GM13976 (cell line): ENCODE results near the gene FAM110D.

Experiments used
- DNase-seq: peaks from one replicate; pipeline ENCODE4 v3.0.0; 2012; ENCODE audit warnings: low spot score
- CTCF ChIP-seq: IDR thresholded peaks from 2 replicates; pipeline ENCODE4 v1.5.1; 2012; ENCODE audit warnings: borderline replicate concordance, mild to moderate bottlenecking; ENCODE audit not compliant: insufficient read depth; ENCODE audit errors: extremely low read depth, missing control alignments, control extremely low read depth
- in situ Hi-C: fragments of 300-500 bp; cut with MboI; formaldehyde crosslinking; loops from one replicate; pipeline ENCODE4 v1.12.0; 2022; ENCODE audit warnings: low sequenced_read_pairs, mixed read lengths, inconsistent platforms; ENCODE audit not compliant: unreplicated experiment

FAM110D gene

GRCh38 chr1:26114165-26114927 is 44.5 kb upstream of the FAM110D start:
- no peak for DNase-seq
- TF ChIP-seq CTCF: no peak
- in situ Hi-C loops: no loop called here

- in situ Hi-C loops: no loop called here
- no peak for TF ChIP-seq CTCF
- no peak for DNase-seq
Observed at GRCh38 chr1:26119892-26120608, 38.8 kb upstream of the FAM110D start.

GRCh38 chr1:26121854-26122773 is 36.8 kb upstream of the FAM110D start:
- TF ChIP-seq CTCF: no peak
- in situ Hi-C loops: no loop called here
- DNase-seq: no peak

- DNase-seq: no peak
- in situ Hi-C loops: no loop called here
- no peak for TF ChIP-seq CTCF
Observed at GRCh38 chr1:26122988-26123973, 35.6 kb upstream of the FAM110D start.

- no peak for TF ChIP-seq CTCF
- no peak for DNase-seq
- in situ Hi-C loops: no loop called here
Observed at GRCh38 chr1:26124418-26125331, 34.2 kb upstream of the FAM110D start.
